ENCODE data around the gene TMEM255A.

The TMEM255A gene

DNA sequence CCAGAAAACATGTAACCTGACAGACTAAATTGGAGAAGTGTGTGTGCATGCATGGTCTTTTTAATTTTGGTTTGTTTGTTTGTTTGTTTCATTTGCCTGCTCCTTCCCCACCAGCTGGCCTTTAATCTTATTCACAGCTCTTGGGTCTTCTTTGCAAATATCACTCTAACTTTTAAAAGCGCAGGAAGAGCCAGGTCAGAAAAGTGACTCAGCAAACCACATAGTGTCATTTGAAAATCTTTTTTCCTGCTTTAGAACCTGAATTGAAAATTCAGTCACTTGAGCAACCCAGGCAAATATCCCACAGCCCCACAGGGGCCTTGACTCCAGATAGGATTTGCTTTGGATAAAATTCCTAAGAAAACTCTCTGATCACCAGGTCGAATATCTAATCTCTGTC, 4.6 kb downstream of the TMEM255A start:
- peak; percentile 48 for DNase-seq

DNA sequence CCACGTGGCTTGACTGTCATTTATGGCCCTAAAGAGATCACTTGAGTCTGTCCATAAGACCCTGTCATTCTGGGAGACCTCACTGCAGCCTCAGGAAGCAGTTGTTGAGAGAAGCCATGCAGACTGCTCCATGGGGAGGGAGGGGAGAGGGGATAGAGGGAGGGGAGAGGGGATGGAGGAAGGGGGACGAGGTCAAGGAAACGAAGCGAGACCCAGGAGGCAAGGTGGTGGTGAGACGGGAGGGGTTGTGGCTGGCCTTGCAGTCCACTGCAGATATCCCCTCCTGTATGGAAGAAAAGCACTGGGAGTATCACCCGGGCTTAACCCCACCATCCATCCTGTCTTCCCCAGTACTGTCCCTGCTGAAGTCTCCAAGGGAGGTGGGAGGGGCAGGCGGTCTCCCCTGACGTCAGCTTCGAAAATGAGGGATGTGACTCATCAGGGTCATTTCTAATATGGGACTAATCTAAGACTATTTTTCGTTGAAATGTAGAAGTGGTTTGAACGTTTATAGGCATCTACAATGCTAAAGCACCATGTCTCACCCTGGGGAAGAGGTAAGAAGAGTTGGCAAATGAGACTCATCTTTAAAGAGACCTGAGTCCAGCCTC, 5.6 kb downstream of the TMEM255A start:
- no peak for DNase-seq

DNA sequence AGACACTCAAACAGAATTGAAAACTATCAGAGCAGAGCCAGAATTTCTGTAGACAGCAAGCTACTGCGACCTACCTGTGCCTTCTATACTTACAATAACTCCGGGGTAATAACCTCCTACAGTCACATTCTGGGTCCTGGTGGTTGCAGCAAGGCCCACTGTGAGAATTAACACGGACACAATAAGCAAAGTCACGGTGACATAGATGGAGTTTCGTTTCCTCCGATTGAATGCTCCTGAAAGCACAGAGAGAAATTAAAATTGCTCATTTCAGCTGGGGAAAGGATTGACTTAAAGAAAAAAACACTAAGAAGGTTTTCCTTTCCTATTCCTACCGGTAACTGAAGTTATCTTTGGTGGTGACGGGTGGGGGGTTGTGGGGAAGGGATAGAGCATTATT, 7.0 kb downstream of the TMEM255A start:
- DNase-seq, result no peak

DNA sequence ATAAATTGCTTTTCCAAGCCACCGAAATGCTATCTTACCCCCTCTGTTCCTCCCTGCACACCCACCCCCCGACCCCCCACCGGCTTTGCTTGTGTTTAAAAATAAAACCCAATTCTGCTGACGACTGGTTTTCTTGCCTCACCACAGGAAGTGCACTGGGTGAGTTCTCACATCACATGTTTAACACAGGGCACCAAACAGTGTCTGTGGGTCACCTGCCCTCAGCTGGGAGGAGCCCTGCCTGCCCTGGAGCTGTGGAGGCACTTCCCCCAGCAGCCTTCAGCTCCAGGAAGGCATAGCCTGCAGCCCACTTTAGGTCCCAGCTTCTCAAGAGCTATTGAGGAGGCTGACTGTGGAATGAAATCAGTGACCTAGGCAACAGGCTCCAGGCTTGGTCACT, 8.8 kb downstream of the TMEM255A start:
- DNase-seq, result peak; percentile 55

DNA sequence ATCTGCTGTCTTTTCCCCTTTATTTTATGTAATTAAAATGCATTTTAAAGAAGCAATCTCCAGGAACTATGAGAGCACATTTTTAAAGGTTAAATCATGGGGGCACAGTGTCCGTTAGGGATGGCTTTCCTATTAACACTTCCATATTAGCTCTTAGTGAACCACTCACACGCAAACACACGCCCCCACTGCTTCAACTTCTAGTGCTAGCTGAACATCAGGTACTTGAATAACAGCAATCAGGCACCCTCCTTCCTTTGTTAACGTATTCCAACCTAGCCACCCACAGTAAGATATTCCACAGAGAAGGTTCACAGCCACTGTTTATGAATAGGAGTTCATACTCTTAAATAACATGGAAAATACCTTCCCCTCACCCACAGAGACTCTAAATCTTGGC, 9.3 kb downstream of the TMEM255A start:
- DNase-seq, result no peak

DNA sequence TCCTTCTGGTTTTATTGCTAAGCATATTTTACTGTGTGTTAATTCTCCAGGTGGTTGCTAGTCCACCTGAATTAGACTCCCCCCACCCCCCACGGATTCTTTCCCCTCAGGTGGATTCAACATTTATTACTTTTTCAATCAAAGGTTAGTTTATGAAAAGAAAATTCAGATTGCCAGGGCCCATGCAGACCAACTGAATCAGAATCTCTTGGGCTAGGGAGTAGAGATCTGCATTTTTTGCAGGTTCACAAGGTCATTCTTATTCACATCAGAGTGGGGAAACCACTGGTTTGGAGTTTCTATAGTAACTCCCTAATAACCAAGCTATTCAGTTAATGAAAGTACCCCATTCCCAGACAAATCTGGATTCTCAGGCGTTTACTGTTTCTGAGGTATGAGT, 9.8 kb downstream of the TMEM255A start:
- no peak for DNase-seq

DNA sequence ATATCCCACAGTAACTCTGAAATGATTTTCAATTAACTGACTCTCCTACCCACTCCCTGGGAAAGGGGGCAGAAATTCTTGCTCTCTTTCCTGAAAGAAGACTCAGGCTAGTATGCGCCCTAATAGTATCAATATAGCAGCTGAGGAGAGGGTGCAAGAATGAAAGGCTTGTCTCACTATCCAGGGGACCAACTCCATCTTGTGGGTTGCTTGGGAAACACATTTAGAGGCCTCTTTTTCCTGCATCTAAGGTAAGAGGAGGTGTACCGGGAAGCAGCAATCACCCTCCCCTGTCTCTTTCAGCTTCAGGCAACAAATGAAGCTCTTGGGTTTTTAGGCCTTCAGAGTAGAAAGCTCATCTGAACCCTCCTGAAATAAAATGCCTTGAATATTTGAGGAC, 11.3 kb downstream of the TMEM255A start:
- peak; percentile 49 for DNase-seq

DNA sequence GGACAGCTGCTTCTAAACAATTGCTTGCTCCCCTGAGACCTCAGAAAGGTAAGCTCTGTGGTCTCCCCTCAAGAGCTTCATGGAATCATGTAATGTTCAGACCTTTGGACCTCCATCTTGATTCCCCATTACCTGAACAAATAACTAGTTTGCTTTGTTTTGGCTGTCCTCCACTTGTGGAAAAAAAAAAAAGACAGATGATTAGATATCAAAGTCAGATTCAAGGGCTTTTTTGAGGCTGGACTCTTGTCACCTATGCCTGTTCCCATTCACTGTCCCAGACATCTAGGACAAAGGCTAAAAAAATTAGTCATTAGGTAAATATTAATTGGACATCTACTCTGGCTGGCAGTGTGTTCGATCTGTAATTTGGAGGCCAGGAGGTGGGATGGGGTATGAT, 13.3 kb downstream of the TMEM255A start:
- no peak for DNase-seq

DNA sequence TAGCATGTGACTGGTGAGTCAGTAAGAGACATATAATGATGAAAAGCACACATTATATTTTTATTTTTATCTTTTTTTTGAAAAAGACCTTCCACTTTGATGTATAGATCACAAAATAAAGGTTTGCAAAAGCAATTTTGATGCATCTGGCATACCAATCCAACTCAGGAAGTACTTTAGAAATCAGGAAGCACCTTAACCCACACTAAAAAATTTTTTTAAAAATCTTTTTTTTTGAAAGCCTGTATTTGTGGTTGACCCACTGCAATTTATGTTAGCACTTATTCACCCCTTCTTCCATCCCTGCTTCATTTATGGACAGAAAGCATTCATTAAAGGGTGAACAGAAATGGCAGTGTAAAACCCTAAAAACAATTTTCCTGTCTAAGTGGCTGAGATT, 16.6 kb downstream of the TMEM255A start:
- no peak for DNase-seq

DNA sequence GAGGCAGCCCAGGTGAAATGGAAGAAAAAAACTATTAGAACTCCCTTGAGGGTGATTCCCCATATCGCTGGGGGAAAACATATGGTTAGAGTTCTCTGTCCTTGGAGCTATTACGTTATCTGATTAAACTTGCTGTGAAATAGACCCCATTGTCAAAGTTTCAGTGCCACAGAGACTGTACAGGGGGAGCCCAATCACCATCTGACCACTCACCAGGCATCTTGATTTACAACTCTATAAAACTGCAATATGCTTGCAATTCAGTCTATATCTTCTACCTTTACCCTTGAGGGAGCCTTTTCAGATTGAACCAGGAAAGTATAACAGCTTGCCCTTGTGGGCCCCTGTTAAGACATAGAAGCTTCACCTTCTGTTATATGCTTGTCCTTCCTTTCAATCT, 18.2 kb downstream of the TMEM255A start:
- DNase-seq, result no peak

DNA sequence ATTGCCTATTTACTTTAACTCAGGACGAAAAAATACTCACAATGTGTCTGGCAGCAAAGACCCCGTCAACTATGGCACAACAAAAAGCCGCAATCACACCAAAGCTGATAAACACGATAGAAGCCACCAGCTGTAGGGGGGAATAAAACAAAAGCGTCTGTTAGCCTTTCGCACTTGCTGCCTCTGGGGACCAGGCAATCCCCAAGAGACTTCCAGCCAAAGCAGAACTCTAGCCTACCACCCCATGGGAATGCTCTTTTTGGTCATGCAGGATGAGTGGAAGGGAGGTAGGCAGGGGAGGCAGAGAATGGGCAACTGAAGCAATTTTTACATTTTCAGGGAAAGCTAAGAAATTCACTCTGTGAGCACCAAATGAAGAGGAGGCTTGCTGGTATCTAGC, 20.1 kb downstream of the TMEM255A start:
- no peak for DNase-seq

DNA sequence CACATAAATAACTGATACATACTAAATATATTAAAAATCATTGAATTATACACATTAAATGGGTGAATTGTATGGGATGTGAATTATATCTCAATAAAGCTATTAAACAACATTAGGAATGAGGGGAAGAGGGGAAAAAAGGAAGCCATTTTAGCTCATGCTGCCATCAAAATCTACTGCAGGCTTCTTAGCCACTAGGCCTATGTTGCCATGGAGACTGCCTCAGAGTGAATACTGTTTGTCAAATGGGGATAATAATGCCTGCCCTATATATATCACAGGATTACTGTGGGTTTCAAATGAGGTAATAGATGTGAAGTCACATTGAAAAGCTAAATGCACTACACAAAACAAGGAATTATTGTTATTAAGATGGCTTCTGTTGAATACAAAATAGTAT, 21.2 kb downstream of the TMEM255A start:
- no peak for DNase-seq

DNA sequence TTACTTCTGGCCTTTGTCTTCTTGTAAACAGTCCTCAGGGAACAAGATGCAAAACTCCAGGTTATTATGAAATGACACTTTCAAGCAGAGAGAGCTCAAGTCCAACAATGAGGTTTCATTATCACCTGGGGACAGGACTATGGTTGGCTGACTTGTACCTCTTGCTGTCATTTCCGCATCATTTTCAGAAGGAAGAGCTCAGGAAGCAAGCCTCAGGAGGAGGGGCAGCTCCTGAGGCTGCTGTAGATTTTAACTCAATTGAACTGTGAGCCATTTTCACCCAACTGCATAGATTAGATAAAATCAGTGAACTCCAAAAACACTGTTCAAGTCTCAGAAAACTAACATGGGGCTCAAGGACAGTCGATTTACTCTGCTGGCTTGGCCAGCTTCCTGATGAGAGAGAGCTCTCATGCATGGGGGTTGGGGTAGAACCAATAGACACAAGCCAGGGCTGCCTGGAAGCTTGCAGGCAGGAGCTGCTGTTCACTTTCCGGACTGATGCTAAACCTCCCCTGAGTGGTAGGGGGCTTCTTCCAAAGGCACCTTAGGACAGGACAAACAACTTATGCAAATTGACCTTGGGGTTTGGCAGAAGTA, 23.6 kb downstream of the TMEM255A start:
- no peak for DNase-seq

DNA sequence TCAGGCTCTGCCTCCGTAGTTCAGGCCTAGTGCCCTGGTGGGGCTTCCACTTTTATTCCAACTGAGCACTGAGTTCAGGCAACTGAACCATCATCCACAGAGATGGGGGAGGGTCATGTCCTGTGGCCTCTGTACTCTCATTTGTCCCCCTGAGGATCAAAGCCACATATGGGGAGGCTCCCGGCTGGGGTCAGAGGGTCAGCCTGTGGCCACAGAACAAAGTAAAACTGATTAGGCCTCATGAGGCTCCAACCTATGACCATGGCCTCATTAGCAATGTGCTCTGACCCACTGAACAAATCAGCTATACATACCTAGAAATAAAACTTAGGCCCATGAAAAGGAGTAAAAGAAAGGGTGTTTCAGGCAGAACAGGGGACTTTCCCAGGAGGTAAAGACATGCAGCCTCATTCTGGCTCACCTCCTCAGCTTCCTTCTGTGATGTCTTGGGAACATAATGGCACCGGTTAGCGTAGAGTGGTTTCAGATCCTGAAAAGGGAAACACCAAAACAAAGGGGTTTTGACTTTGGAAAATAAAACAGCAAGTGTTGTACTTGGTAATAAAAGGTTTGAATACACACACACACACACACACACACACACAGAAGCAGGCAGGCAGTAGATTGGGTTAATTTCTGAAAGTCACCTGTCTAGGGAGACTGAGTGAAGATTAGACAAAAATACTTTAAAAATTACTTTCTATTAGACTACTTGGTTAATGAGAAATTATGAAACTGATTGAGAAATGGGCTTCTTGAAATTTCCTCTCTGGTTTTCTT, 24.3 kb downstream of the TMEM255A start:
- DNase-seq, result peak; percentile 25

DNA sequence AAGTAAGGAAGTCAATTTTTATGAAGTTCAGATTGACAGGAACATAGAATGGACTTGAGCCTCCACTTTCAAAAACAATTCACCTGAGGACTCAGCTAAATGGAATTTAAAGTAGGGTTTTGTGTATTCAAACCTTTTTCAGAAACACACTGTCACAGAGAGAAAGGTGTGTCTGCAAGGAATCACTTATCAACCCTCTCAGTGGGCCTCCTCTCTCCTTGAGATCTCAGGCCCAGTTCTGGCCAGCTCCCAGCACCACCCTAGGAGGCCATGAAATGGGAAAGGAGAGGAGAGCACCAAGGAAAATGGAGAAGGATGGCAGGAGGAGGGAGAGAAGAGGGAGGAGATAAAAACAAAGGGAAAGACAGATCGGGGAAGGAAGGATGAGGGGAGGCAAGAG, 28.6 kb downstream of the TMEM255A start:
- no peak for DNase-seq

DNA sequence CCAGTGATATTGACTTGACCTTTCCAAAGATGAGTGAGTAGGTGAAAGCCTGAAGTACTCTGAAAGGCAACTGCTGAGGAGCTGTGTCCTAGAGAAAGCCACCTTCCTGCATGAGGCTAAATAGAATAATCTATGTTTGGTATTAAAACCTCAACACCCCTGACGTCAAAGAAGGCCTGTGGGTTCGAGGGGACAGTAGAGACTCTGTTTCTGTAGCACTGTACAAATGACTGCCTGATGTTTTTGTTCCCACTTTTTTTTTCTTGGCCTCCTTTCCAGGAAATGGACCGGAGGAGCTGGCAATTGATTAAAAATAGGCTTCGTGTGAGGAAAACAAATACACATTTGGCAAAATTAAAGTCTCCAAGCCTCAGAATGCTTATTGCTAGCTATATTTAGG, 29.5 kb downstream of the TMEM255A start:
- no peak for DNase-seq

DNA sequence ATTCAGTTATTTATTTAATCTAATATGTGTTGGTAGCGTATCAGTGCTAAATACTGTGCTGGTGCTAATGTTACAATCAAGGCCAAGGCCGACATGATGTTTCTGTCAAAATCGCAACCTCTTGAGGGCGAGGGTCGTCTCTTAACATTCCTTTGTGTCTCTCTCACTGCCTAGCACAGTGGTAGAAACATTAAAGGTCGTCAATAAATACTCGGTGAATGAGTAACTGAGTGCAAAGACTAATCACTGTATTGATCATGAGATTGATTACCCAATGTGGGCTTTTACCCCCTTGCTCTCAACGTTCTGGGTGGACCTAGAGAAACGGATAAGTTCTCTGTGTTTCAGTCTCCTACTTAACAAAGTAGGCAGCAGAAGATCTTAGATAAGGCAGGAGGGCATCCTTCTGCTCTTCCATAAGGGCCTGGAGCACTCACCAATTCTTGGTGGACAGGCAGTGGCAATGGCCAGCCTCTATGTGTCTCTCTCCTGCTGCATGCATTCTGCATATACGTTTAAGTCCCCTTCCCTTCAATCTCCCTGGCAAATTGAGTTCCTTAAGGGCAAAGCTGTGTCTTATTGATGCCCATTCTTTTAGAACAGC, 30.1 kb downstream of the TMEM255A start:
- no peak for DNase-seq

DNA sequence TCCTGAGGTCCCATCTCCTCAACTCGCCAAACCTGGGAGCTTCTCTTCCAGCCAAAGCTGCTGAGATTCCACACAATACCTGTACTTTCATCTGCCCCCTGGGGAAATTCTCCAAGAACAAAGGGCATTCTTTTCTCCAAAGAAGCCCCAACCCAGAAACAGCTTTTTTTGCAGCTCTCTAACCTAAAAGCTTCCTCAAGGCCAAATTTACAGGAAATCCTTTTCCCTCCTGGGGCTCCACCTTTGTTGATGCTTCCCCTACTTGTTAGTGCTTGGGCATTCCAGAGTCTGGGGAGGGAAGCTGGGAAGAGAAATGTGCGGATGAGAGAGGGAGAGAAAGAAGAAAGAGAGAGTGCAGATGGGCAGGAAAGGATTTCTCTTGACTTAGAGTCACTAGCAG, 36.3 kb downstream of the TMEM255A start:
- DNase-seq, result no peak

DNA sequence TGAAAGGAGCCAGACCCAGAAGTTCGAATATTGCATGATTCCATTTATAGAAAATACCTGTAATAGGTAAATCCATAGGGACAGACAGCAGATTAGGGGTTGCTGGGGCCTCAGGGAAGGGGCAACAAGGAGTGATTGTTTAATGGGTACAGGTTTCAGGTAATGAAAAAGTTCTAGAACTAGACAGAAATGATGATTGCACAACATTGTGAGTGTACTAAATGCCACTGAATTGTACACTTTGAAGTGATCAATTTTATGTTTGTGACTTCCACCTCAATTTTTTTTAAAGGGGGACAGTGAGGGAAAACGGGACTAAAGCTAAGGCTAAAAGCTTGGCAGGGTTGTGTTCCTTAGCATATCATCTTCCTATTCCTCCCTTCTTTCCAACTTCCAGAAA, 37.1 kb downstream of the TMEM255A start:
- no peak for DNase-seq

DNA sequence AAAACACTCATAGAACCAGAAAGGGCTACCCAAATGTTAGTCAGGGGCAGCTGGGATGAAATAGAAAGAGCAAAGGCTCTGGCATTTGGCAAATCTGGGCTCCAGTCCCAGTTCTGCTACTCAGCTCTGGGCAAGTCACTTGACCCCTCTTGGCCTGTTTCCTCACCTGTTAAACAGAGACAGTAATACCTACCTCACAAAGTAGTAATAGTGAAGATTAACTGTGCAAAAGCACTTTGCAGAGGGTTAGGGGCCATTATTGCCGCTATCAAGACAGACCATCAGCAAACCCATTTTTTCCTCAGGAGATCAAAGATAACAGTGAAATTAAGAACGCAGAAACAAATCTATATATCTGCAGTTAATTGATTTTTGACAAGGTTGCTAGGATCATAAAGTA, 40.0 kb downstream of the TMEM255A start:
- DNase-seq, result no peak

DNA sequence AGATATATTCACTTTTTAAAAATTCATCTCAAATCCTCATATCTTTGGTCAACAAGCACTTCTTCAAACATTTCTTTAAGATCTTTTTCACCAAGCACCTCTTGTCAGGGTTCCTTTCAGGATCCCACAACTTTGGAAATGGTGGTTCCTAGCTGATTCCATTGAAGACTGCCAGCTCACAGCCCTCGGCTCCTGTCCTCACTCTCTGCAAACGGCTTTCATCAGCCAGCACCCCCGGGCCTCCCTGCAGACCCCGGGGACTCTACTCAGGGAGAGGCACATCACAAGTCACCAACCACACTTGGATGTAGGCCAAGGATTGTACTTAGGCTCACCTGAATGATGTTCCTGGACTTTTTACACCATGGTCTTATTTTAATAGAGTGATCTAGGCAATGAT, 40.7 kb downstream of the TMEM255A start:
- no peak for DNase-seq

DNA sequence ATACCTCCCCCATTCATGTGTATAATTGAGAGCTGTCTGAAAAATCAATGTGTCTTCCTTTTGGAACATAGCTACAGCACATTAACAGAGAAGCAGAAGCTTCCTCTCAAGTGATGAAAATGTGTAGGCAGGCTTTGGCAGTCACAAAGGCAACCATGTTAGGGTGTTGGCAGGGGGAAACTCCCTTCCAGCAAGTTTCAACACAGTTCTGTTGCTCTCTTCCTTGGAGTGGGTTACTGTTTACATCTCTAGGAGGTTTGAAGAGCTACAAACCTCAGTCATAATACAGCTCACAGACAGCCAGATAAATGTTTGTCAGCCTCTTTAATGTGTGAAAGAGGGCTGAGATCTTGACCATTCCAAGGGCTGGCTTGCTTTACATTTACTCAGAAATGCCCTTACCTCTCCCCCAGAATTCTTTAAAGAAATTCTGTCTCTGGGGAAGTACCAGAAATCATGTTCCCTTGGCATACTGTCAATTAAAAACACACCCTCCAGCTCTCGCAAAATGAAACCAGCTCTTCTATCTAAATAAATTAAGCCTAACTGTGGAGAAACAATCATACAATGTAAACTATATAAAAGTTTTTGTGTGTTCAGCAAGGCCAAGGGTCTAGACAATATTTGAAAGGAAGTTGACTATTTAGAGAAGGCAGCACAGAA, 41.8 kb downstream of the TMEM255A start:
- peak; percentile 35 for DNase-seq

DNA sequence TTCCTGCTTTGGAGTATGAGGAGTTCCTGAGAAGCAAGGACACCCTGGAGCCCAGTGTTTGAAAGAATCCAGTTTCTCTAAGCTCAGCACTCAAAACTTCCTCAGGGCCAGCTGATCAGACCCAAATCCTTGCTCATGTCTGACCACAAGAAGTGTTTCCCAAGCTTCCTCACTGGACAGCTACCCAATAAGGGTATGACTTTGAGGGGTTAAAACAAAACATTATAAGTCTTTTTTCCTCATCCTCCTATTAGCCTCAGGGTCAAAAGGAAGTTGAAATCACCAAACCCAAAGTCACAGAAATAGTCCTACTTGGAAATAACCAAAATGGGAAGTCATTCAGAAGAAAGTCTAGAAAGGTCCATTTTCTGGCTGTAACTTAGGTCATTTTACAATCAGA, 46.9 kb downstream of the TMEM255A start:
- peak; percentile 7 for DNase-seq
